Right forelimb (tissue), 1 donor: Measurements from ENCODE around the gene ENTPD6.
A peak's percentile ranks its signal among the peaks of the same experiment; 100 is the strongest.
"Not testable (repeated sequence)": the region's sequence is repeated elsewhere in the genome, so short reads cannot be mapped to it uniquely, and the experiment has no call there.

Experiments
- DNase-seq: peaks from one replicate; pipeline ENCODE4 v3.0.0-alpha.2; 2018

The ENTPD6 gene

DNA sequence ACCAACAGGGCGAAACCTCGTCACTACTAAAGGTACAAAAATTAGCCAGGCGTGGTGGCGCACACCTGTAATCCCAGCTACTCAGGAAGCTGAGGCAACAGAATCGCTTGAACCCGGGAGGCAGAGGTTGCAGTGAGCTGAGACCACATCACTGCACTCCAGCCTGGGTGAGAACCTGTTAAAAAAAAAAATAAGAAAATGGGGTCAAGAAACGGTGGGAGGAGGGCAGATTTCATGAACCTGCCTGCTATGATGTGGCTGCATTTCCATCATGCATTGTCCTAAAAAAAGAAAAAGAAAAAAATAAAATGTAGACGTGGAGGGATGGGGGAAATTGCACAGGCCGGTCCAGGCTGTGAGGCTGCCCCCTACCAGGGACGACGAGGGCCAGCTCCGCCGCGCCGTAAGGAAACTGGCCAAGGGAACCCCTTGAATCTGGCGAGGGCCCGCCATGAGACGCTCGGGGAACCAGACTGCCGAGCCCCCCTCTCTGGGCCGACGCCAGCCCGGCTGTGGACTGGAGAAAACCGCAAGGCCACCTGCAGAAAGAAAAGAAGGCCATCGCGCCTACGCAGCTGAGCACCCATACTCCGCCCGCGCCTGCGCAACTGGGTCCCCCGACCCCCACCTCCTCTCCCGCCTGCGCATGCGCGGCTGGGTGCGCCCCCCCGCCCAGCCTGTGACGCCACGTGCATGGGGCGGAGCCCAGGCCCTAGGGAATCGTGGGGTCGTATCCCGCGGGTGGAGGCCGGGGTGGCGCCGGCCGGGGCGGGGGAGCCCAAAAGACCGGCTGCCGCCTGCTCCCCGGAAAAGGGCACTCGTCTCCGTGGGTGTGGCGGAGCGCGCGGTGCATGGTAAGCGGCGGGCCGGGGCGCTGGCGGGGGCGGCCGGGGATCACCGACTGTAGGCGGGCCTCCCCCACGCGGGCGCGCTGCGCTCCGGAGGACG is at the start of gene ENTPD6:
TSS of gene ENTPD6 (plus strand) at position 699 of the 948 bp plus-strand sequence. CDS start 10,825 bp downstream, outside the sequence.
- DNase-seq: peak; percentile 97

DNA sequence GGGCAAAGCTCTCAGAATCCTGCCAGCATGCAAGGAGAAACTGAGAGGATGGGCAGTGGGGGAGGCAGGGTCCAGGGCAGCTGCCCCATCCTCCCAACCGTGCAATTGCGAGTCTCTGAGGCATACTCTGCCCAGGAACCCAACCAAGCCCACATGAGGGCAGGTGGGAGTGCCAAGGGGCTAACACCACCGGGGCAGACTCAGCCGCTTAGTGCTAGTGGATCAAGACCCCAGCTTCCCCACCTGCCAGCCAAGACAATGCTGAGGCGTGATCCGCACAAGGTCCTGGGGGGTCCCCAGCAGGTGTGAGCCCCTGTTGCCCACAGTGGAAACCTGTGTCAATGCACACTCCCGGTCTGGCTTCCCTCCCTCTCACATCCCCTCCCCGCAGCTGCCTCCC is 48.5 kb upstream of the ENTPD6 start:
- no peak for DNase-seq

DNA sequence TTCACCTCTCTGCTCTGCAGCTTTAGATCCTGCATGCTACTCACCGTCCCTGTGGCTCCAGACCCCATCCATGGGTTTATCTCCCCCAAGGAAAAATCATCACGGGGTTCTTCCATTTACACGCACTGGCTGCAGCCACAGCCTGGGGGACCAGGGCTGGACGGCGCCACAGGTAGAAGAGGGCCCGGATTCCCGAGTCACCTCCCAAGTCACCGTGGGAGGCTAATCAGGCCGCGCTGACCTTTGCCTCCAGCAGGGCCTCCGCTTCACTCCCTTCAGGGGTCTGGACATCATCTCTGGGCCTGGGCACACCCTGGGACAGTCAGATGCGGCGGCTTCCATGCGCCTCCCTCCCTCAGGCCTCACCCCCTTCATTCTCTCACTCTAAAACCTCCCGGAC is 47.8 kb upstream of the ENTPD6 start:
- DNase-seq: no peak

DNA sequence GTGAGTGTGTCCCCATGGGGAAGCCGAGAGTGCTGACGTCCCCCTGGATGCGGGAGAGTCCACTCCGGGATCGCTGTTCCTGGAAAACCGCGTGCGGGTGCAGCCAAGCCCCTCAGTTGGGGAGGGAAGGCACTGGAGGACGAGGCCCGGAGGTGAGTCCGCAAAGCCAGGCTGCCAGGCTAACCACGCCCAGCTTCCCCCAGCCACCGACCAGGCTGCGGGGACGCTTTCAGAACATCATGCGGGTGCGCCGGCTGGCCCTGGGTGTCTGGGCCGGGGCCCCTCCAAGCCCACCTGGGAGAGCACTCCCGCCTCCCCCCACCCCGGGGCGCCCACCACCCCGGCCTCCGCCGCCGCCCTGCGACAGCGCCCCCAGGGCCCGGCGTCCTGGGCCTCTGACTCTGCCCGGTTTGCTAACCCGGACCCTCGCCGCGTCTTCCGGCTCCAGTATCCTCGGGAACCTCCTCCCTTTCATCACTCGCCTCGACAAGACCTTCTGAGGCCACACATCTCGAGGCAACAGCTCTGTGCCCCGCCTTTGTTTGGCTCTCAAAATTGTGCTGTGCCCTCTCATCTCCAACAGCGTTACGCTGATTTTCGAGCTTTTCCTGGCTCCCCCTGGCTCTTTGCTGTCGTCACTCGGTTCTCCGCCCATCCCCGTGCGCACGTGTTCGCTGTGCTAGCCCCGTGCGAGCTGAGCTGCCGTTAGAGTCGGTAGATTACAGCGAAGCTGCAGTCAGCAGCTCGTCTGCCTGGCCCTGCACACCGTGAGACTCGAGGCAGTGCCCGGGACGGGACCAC is 47.1 kb upstream of the ENTPD6 start:
- DNase-seq: peak; percentile 63

DNA sequence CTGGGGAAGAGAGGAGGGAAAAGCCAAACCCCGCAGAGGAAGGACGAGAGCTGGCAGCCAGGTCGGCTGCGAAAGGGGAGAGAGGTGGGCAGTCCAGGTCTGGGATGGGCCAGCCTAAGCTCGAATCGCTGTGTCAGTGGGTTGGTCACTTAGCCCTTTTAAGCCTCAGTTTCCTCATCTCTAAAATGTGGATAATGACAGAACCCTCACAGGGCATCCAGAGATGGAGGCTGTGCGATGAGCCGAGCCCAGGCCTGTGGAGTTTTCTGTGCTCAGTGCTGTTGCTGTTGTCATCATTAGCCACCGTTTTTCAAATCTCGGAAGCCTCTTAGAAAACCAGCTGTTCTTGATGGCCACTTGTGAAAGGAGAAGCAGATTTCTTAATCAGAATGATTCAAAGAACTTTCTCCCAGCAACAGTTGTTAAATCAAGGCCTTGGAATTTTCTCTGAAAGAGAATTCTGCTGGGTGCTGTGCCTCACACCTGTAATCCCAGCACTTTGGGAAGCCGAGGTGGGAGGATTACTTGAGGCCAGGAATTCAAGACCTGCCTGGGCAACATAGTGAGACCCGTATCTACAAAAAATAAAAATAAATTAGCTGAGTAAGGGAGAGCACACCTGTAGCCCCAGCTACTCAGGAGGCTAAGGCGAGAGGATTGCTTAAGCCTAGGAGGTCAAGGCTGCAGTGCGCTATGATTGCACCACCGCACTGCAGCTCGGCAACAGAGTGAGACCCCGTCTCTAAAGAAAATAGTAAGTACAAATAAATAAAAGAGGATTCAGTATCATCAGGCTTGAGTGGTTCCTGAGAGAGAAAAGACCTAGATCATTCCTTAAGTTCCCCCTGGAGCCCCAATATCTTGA is 46.3 kb upstream of the ENTPD6 start:
- no peak for DNase-seq

DNA sequence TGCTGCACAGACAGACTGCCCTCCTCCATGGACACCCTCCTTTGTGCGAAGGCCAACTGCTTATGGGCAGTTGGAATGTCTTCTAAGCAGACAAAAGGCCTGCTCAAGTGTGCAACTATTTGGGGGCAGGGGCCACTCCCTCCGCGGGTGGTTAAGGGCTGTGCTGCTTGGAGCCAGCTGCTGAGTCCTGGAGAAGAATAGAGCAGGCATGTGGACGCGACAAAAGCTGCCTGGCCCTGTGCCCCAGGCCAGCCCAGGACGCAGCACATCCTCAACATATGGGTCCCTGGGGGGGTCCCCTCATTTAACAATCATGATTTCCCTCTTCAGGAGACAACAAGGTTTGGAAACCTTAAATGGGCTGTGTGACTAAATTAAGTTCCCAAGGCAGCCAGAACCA is 45.5 kb upstream of the ENTPD6 start:
- no peak for DNase-seq

DNA sequence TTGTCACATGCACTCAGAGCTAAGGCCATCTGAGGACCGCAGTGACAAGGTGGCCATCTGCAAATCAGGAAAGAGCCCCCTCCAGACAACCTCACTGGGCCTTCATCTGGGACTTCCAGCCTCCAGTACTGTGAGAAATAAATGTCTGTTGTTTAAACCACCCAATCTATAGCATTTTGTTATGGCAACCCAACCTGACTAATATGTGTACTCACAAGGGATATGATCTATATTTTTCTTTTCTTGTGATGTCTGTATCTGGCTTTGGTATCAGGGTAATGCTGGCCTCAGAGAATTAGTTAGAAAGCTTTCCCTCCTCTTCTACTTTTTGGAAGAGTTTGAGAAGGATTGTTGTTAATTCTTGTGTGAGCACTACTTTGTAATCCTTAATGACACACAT is 37.5 kb upstream of the ENTPD6 start:
- no peak for DNase-seq

DNA sequence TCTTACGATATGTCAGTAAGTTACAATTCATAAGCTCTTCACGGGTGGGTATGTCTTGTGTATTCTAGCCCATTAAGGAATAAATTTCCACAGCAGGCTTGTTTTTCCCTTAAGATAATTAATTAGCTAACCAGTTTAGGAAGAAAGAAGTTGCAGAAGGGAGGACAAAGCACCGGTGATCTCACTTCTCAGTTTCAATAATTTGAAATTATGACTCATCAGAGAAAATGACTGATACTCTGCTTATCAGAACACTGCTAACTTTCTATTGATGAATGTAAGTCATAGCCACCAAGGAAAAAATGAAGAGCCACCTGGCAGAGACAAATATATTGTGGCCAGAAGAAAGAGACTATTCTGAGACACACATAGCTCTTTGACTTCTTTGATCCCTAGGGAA is 35.0 kb upstream of the ENTPD6 start:
- no peak for DNase-seq

DNA sequence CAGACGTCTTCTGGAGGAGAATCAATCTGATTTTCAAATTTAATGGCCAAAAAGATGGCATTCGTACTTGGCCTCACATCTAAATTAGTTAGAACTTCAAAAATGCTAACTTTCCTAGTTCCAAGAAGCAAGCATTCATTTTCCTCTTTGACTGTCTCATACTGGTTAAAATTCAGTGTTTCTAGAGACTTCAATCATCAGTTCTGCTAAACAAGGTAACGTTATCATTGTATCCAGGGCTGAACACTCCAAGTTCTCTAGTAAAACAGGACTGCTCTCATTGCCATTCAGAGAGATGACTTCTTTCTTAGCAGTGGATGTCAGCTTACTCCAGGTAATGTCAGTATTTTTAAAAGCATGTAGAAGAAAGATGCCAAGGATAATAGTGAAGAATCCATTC is 34.6 kb upstream of the ENTPD6 start:
- no peak for DNase-seq

DNA sequence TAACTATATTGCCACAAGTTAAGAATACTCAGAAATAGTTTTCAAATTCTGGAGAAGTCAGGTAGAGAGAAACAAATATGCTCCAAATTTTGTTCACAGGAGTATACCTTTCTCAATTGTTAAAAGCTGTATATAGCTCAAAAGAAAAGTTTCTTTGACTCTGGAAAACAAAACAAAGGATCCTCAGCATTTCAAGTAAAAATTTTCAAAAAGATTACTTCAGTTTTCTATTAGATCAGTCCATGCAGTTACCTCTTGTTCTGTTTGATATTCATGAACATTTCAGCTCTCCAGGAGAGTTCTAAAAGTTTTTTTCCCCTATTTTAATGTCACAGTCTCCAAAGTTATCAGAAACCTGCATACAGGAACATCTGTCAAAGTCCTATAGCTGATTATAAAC is 30.4 kb upstream of the ENTPD6 start:
- DNase-seq: no peak

DNA sequence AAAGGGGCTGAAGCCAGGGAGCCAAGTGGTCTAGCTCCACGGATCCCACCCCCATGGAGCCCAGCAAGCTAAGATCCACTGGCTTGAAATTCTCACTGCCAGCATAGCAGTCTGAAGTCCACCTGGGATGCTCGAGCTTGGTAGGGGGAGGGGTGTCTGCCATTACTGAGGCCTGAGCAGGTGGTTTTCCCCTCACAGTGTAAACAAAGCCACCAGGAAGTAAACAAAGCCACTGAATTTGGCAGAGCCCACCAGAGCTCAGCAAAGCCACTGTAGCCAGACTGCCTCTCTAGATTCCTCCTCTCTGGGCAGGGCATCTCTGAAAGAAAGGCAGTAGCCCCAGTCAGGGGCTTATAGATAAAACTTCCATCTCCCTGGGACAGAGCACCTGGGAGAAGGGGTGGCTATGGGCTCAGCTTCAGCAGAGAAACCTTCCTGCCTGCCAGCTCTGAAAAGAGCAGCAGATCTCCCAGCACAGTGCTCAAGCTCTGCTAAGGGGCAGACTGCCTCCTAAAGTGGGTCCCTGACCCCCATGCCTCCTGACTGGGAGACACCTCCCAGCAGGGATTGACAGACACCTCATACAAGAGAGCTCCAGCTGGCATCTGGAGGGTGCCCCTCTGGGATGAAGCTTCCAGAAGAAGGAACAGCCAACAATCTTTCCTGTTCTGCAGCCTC is 29.3 kb upstream of the ENTPD6 start:
- not testable (repeated sequence) for DNase-seq

DNA sequence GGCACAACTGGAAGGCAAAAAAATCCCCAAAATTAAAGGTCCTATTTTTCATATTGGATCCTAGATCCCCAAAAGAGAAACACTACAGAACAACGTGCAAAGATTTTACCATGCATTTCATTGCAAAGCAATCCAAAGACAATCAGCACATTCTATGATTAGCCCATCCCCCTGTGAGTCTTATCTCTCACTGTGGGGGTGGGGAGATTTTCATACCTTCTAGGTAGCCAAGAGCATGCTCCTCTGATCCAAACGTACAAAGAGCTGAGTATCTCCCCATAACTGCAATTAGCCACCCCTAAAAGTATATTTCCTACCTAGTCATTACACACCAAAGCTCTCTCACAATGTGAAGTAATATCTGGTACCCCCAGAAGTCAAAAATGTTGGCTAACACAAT is 22.2 kb upstream of the ENTPD6 start:
- DNase-seq: no peak

DNA sequence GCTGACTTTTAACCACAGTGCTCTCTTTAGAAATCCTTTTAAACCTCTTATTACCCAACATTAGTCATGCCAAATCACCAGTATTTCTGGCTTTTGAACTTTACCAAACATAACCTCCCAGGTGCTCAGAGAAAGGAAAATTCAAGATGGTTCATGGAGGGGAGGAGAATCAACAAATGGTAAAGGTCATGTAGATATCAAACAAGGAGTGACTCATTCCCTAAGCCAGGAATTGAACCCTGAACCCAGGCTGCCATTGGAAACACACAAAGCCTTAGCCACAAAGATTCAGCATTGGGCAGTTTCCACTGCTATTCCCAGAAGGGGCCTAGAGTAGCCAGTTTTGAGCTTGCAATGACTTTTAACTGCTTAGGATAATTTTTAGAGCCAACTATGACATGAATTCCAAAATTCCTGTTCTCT is 21.6 kb upstream of the ENTPD6 start:
- DNase-seq: no peak

DNA sequence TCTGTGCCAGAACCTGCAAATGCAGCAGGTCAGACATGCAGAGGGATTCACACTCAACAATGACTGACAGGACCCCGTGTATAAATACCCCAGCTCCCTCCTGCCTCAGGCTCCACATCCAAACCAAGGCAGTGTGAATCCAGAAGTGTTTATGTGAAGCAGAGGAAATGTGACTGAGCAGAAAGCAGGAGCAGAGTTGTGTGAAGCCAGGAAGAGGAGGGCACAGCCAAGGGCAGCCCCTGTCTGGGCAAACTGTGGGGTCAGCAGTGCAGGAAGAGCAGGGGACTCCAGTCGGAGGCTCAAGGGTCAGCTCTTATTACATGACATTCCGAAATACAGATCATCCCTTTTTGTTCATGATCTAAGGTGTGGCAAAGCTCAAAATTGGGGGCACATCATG is 19.3 kb upstream of the ENTPD6 start:
- no peak for DNase-seq

DNA sequence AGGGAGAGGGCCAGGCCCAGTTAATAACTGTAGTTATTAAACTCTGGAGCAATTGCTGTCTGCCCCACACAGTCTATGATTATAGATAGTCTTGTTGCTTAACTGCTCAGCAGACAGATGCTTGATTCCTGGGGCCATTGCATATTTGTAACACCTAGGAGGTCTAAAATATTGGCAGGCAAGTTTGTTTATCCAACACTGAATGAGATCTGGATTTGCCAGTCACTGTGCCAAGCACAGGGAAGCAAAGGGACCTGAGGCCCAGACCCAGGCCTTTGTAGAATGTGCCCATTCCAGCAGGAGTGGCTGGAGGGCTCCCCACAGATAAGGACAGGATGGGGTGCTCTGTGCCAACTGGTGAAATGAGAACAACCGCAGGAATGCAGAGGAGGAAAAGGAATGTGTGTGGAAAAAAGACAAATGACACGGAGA is 17.6 kb upstream of the ENTPD6 start:
- no peak for DNase-seq

DNA sequence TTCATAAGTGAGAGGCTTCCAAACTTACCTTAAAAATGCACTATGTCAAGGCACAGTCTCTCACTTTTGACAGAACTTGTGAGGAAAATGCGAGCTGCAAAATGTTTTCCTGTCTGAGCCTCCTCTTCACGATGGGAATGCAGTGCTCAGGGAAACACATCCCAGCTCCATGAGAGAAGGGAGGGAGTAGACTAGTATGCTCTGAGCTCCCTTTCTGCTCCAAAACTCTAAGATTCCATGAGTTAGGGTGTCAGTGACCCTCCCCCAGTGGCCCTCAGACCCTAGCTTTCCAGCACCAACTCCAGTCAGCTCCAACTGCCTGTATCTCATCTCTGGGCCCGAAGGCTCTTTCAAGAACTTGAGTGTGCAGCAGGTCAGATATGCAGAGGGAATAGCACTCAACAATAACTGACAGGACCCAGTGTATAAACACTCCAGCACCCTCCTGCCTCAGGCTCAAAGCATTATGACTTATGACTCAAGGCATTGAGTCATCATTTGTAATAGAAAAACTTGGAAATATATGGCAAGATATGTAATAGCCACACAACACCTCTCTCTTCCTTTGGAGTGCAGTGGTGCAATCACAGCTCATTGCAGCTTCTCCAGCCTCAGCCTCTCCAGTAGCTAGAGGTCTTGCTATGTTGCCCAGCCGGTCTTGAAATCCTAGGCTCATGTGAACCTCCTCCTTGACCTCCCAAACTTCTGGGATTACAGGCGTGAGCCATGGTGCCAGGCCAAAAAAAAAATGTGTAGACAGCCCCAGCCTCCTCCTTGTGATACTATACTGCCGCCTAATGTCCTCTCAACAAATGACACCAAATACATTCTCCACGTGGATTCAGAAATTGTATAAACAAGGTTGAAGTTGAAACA is 16.7 kb upstream of the ENTPD6 start:
- DNase-seq: no peak

DNA sequence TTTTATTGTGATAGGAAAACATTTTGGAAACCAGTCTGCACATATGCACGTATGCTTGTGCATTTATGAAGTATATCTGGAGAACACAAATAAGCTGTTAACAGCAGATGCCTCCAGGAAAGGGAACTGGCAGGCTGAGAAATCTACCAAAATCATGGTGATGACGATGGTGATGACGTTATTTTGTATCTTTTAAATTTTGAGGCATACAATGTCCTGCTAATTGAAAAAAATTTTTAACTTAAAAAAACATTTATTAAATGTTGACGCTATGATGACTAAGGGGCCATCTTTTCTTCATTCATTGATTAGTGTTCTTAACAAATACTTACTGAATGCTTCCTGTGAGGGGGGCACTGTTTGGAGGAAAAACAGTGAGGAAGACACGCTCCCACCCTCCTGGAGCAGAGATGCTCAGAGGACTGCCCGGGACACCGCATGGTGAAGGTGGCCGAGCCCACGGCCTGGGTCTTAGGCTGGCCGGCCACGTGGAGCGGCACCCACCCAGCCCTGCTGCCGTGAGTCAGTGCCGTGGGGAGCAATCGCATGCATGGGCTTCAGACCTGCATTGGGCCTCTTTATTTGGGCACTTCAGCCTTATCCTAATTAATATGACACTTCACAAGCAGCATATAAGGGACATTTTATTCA is 15.9 kb upstream of the ENTPD6 start:
- no peak for DNase-seq

DNA sequence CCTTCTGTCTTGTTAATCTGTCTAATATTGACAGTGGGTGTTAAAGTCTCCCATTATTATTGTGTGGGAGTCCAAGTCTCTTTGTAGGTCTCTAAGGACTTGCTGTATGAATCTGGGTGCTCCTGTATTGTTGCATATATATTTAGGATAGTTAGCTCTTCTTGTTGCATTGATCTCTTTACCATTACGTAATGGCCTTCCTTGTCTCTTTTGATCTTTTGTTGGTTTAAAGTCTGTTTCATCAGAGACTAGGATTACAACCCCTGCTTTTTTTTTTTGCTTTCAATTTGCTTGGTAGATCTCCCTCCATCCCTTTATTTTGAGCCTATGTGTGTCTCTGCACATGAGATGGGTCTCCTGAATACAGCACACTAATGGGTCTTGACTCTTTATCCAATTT is 11.1 kb upstream of the ENTPD6 start:
- not testable (repeated sequence) for DNase-seq

DNA sequence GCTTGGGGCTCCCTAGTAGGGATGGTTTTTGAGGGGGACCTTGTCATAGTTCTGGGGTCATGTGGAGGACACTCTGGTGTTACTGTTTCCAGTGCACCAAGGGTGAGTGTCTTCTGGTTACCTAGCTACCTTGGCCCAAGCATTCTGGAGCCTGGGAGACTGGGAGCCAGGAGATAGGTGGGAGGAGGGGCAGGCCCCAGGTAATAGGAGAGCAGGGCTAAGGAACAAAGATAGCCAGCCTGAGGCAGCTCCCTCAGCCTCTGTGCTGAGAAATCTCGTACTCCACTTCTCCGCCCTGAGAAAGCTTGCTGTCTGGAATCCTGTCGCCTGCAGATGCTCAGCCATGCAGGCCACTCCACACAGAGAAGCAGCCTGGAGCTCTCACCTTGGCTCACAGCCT is 8.3 kb upstream of the ENTPD6 start:
- no peak for DNase-seq

DNA sequence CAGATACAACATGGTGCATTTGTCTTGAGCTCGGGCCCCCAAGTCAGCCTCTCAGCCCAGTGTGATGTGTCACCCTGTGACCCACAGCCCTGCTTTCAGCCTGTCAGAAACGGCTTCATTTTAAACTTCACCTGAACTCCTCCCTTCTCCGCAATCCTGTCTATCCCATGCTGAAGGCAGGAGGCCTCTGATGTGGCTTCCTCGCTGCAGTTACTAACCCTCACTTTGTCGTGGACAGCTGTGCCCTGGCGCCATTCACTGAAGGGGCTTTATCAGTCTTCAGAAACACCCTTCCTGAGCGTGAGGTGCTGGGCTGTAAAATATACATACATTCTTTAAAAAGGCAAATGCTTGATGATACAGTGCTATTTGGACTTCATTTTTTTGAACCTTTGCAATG is 7.9 kb upstream of the ENTPD6 start:
- no peak for DNase-seq

DNA sequence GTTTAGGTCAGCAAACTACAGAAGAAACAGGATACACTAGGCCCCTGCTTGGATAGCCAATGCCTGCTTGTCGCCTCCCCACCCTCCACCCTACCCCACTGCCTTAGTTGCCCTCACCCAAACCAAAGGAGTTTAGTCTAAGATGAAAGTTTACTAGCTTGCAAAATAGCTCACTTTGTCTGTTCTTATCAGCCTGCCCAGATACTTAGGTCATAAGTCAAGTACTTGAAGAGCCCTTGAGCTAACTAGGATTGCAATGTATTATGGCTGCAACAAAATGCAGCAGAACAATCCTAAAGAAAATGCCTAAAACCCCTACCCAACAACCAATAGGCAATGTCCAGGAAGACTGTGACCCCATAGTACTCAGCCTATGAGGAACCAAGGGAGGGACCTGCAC is 7.3 kb upstream of the ENTPD6 start:
- DNase-seq: no peak
